CD8-positive, alpha-beta memory T cell (primary cell): ENCODE data around the gene SH2D7. TPM values are rescaled to one million over a fixed set of nuclear protein-coding genes. Genes with fewer than 3 reads are reported as not detected.

ENCODE experiments used
- CTCF ChIA-PET: fragments of 350-600 bp; sonication (Branson Sonifier 250); formaldehyde crosslinking; loops from one replicate; lab custom pipeline; 2021; ENCODE audit warnings: antibody characterized with exemption; lab: Charles Lee
- POLR2A ChIA-PET: fragments of 350-600 bp; sonication (Branson Sonifier 250); formaldehyde crosslinking; loops from one replicate; lab custom pipeline; 2021; ENCODE audit warnings: antibody characterized with exemption; lab: Charles Lee
- DNase-seq, 5 donors: peaks; one replicate each; pipeline versions ENCODE4 v3.0.0 to v3.0.0-alpha.2; 2020 to 2022; ENCODE audit warnings: mixed read lengths in 1 of 5
- H3K27ac ChIP-seq: one replicate; pipeline ENCODE4 v1.7.0; 2013; ENCODE audit warnings: low read depth, mild to moderate bottlenecking, low read length, moderate library complexity
- H3K27me3 ChIP-seq: 2 replicates; pipeline ENCODE4 v1.7.0; 2013; ENCODE audit warnings: low read length, mild to moderate bottlenecking; ENCODE audit not compliant: insufficient read depth, poor library complexity, severe bottlenecking
- H3K36me3 ChIP-seq: 2 replicates; pipeline ENCODE4 v1.7.0; 2013; ENCODE audit warnings: mild to moderate bottlenecking, low read length, moderate library complexity; ENCODE audit not compliant: insufficient read depth
- H3K4me1 ChIP-seq: 2 replicates; pipeline ENCODE4 v1.7.0; 2013; ENCODE audit warnings: mild to moderate bottlenecking, low read length, moderate library complexity; ENCODE audit not compliant: insufficient read depth
- H3K4me3 ChIP-seq: 2 replicates; pipeline ENCODE4 v1.7.0; 2013; ENCODE audit warnings: mild to moderate bottlenecking, low read length
- H3K9me3 ChIP-seq: 2 replicates; pipeline ENCODE4 v1.7.0; 2013; ENCODE audit warnings: mild to moderate bottlenecking, low read length
- H3K27ac Mint-ChIP-seq, 8 donors: one replicate each; pipeline ENCODE4 v1.8.0; 2020 to 2021; ENCODE audit warnings: mixed read lengths in 8 of 8, mild to moderate bottlenecking in 6 of 8, inconsistent platforms in 3 of 8, moderate library complexity in 3 of 8
- H3K27me3 Mint-ChIP-seq, 2 donors: one replicate each; pipeline ENCODE4 v1.8.0; 2020 to 2021; ENCODE audit warnings: mixed read lengths in 2 of 2, mild to moderate bottlenecking in 1 of 2, moderate library complexity in 1 of 2
- H3K36me3 Mint-ChIP-seq, 3 donors: one replicate each; pipeline ENCODE4 v1.8.0; 2020 to 2021; ENCODE audit warnings: mixed read lengths in 3 of 3, inconsistent platforms in 1 of 3, mild to moderate bottlenecking in 1 of 3
- H3K4me1 Mint-ChIP-seq, 3 donors: one replicate each; pipeline ENCODE4 v1.8.0; 2020 to 2021; ENCODE audit warnings: mixed read lengths in 3 of 3, inconsistent platforms in 1 of 3, mild to moderate bottlenecking in 1 of 3
- H3K4me3 Mint-ChIP-seq, 7 donors: one replicate each; pipeline ENCODE4 v1.8.0; 2020 to 2021; ENCODE audit warnings: mixed read lengths in 7 of 7, mild to moderate bottlenecking in 6 of 7, moderate library complexity in 4 of 7, inconsistent platforms in 2 of 7
- H3K9me3 Mint-ChIP-seq, 5 donors: one replicate each; pipeline ENCODE4 v1.8.0; 2020 to 2022; ENCODE audit warnings: mixed read lengths in 5 of 5, mild to moderate bottlenecking in 3 of 5, moderate library complexity in 2 of 5, inconsistent platforms in 1 of 5
- polyA plus RNA-seq: library from polyadenylated mRNA; unstranded; fragments of 300-500 nt; fragmentation: Illumina TruSeq; gene quantifications from one replicate; pipeline ENCODE4 v1.2.3, GENCODE V29; 2021
- total RNA-seq, 2 experiments: library from RNA; stranded (reverse); gene quantifications; one replicate each; pipeline ENCODE4 v1.2.3, GENCODE V29; 2021

Gene SH2D7
- total and polyA plus RNA-seq, 3 experiments from 2014 or later, result not detected

- Histone ChIP-seq H3K27ac (no peak overlapping the region), H3K4me1 (peaks cover 41% of the 10 kb centered on the region), H3K27me3 (no peaks in the 10 kb centered on the region), H3K4me3 (no peak overlapping the region), H3K36me3 (no peaks in the 10 kb centered on the region), H3K9me3 (no peaks in the 10 kb centered on the region)
- peak in 1 of 5 donors; percentile 25 for DNase-seq
- ChIA-PET CTCF (interaction anchor here (1.0 to 13.3 kb wide), 3 partner anchors 12 to 135 kb away, joined by 4 to 146 read pairs (median 4); no protein-coding TSS in a partner anchor), POLR2A (interaction anchor here (0.6 kb wide), 1 partner anchor 62 kb away, joined by 3 read pairs; no protein-coding TSS in a partner anchor)
- no peaks in the 10 kb centered on the region for H3K9me3 Mint-ChIP-seq
- H3K4me3 Mint-ChIP-seq, result peak overlapping the region in 1 of 7 donors; percentile 44
- H3K36me3 Mint-ChIP-seq, result no peaks in the 10 kb centered on the region
- H3K27ac Mint-ChIP-seq, result peak overlapping the region in 5 of 8 donors; percentile 26 to 87 (median 74)
- peaks cover 0 to 1% of the 10 kb centered on the region in 2 donors for H3K27me3 Mint-ChIP-seq
- H3K4me1 Mint-ChIP-seq, result peaks cover 43 to 45% (median 44%) of the 10 kb centered on the region in 3 donors
These were observed 9.2 kb downstream of the SH2D7 start for GRCh38 chr15:78101423-78102105.

- no peak overlapping the region for H3K4me3 Mint-ChIP-seq
These were observed 9.8 kb downstream of the SH2D7 start for GRCh38 chr15:78102211-78102610.

DNA sequence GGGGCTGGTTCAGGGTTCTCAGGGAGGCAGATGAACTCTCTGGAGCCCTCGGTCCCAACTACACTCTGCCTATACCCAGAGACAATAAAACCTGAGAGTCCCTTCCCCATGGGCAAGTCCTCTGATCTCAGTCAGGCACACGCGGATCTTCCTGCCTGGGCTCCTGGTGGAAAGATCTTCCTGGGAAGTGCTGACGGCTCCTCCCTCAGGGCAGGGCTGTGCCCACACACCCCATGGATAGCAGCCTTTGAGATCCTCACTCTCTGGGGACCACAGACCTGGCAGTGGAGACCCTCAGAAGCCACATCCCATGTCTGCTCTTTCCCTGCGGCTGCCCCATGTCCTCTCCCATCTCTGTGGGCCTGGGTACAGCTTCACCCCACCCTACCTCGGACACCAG, 10.4 kb downstream of the SH2D7 start:
- peak overlapping the region in 7 of 8 donors; percentile 4 to 95 (median 74) for H3K27ac Mint-ChIP-seq
- H3K4me3 Mint-ChIP-seq, result peak overlapping the region in 1 of 7 donors; percentile 48
- Histone ChIP-seq H3K27me3 (no peaks in the 10 kb centered on the region), H3K36me3 (no peaks in the 10 kb centered on the region), H3K4me1 (peaks cover 41% of the 10 kb centered on the region), H3K4me3 (peak overlapping the region; percentile 4), H3K27ac (peak overlapping the region; percentile 35), H3K9me3 (no peaks in the 10 kb centered on the region)
- peak in 1 of 5 donors; percentile 30 for DNase-seq
- H3K9me3 Mint-ChIP-seq, result no peaks in the 10 kb centered on the region
- peaks cover 0 to 3% of the 10 kb centered on the region in 2 donors for H3K27me3 Mint-ChIP-seq
- H3K36me3 Mint-ChIP-seq, result no peaks in the 10 kb centered on the region
- peaks cover 46 to 51% (median 47%) of the 10 kb centered on the region in 3 donors for H3K4me1 Mint-ChIP-seq
- POLR2A ChIA-PET, result no interaction called here
- CTCF ChIA-PET, result interaction anchor here (1.1 to 13.3 kb wide), 3 partner anchors 13 to 136 kb away, joined by 3 to 146 read pairs (median 4); no protein-coding TSS in a partner anchor

More at GRCh38 chr15:78102211-78102610, 9.8 kb downstream of the SH2D7 start:
- no peaks in the 10 kb centered on the region for H3K27me3 ChIP-seq
- peak overlapping the region in 6 of 8 donors; percentile 26 to 95 (median 82) for H3K27ac Mint-ChIP-seq
- DNase-seq, result peak in 1 of 5 donors; percentile 8
- H3K27me3 Mint-ChIP-seq, result peaks cover 0 to under 1% of the 10 kb centered on the region in 2 donors
- no peak overlapping the region for H3K4me3 ChIP-seq
- H3K36me3 ChIP-seq, result no peaks in the 10 kb centered on the region
- ChIA-PET CTCF (interaction anchor here (1.4 to 13.3 kb wide), 2 partner anchors 12 to 136 kb away, joined by 4 to 146 read pairs; no protein-coding TSS in a partner anchor), POLR2A (interaction anchor here (0.6 kb wide), 1 partner anchor 62 kb away, joined by 3 read pairs; no protein-coding TSS in a partner anchor)
- H3K9me3 Mint-ChIP-seq, result no peaks in the 10 kb centered on the region
- H3K9me3 ChIP-seq, result no peaks in the 10 kb centered on the region
- H3K27ac ChIP-seq, result no peak overlapping the region
- H3K36me3 Mint-ChIP-seq, result no peaks in the 10 kb centered on the region
- H3K4me1 Mint-ChIP-seq, result peaks cover 45 to 47% (median 46%) of the 10 kb centered on the region in 3 donors
- peaks cover 41% of the 10 kb centered on the region for H3K4me1 ChIP-seq

- Mint-ChIP-seq H3K4me3 (peak overlapping the region in 6 of 7 donors; percentile 24 to 83 (median 54)), H3K27me3 (peaks cover 0 to 3% of the 10 kb centered on the region in 2 donors), H3K4me1 (peaks cover 46 to 55% (median 47%) of the 10 kb centered on the region in 3 donors), H3K9me3 (no peaks in the 10 kb centered on the region), H3K27ac (peak overlapping the region; percentile 86 to 97 (median 90)), H3K36me3 (no peaks in the 10 kb centered on the region)
- Histone ChIP-seq H3K27me3 (no peaks in the 10 kb centered on the region), H3K4me3 (peak overlapping the region; percentile 4), H3K4me1 (peaks cover 46% of the 10 kb centered on the region), H3K9me3 (no peaks in the 10 kb centered on the region), H3K36me3 (no peaks in the 10 kb centered on the region), H3K27ac (peak overlapping the region; percentile 39)
- peak; percentile 33 to 82 (median 48) for DNase-seq
- POLR2A ChIA-PET, result interaction anchor here (1.1 kb wide), 1 partner anchor 52 kb away, joined by 3 read pairs; no protein-coding TSS in a partner anchor
- CTCF ChIA-PET, result interaction anchor here (1.0 to 13.3 kb wide), 7 partner anchors 27 to 147 kb away, joined by 3 to 146 read pairs (median 6); no protein-coding TSS in a partner anchor
These were observed 11.2 kb downstream of the SH2D7 start for GRCh38 chr15:78103406-78104118.

DNA sequence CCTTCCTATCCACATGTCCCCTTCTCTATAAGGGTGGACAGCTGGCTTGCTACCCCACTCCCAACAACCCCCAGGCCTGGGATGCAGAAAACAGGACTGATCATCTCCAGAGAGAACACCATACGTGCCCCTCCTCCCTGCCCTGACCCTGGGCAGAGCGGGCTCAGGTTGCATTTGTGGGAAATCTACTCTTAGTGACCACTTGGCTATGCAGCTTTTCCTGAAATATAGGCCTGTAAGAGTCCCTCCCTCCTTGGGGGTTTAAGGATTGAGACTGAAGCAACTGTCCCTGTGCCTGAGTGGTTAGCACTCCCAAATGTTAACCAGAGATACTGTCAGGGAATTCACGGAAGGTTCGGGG, 11.7 kb downstream of the SH2D7 start:
- no peaks in the 10 kb centered on the region for H3K9me3 Mint-ChIP-seq
- H3K27me3 Mint-ChIP-seq, result peaks cover 0 to 3% of the 10 kb centered on the region in 2 donors
- H3K4me3 Mint-ChIP-seq, result peak overlapping the region in 6 of 7 donors; percentile 24 to 83 (median 54)
- POLR2A ChIA-PET, result interaction anchor here (0.6 to 1.1 kb wide), 2 partner anchors 52 to 120 kb away, joined by 3 to 4 read pairs; no protein-coding TSS in a partner anchor
- H3K4me1 Mint-ChIP-seq, result peaks cover 46 to 59% (median 47%) of the 10 kb centered on the region in 3 donors
- H3K9me3 ChIP-seq, result no peaks in the 10 kb centered on the region
- H3K27ac ChIP-seq, result no peak overlapping the region
- peak overlapping the region; percentile 86 to 97 (median 90) for H3K27ac Mint-ChIP-seq
- no peaks in the 10 kb centered on the region for H3K27me3 ChIP-seq
- peaks cover 46% of the 10 kb centered on the region for H3K4me1 ChIP-seq
- CTCF ChIA-PET, result interaction anchor here (1.0 to 13.3 kb wide), 6 partner anchors 28 to 147 kb away, joined by 3 to 146 read pairs (median 6); no protein-coding TSS in a partner anchor
- DNase-seq, result no peak
- H3K36me3 ChIP-seq, result no peaks in the 10 kb centered on the region
- no peak overlapping the region for H3K4me3 ChIP-seq
- H3K36me3 Mint-ChIP-seq, result no peaks in the 10 kb centered on the region

DNA sequence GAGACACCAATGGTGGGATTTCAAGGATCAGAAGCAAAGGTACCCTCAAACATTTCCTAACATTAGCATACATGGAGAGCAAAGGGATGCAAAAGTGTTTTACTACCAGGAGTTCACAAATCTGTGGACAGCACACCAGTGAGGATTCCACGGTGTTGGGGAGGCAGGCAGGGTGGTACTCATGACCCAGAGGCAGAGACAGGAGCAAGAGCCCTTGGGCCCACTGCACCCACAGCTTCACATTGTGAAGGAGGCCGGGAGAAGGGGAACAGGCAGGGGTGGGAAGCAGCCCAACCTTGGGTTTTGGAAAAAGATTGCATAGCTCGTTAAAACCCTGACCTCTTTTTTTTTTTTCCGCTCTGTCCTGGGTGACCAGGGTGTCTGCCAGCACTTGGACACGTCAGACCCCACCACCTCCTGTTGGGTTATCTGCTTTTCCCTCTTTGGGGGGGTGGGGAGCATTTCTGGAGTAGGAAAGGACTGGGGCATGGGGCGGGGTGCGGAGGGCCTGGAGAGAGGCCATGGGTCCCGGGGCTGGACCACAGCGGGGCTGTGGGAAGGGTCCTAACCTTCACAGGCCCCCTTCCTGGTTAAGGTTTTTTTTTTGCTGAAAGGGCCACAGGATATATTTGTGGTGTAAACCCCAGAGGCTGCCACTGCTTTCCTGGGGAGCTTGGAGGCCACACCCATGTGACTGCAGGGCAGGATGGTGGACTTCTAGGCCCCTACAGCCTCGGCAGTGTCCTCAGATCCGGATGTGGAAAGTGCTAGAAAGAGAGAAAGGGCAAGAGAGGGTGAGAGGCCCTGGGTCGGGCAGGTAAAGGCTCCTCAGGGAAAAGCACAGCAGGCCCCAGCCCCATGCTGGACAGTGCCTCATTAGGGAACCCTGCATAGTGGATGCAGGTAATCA, 12.5 kb downstream of the SH2D7 start:
- CTCF ChIA-PET, result interaction anchor here (0.7 to 13.3 kb wide), 8 partner anchors 29 to 148 kb away, joined by 3 to 146 read pairs (median 7); no protein-coding TSS in a partner anchor
- H3K9me3 Mint-ChIP-seq, result no peaks in the 10 kb centered on the region
- no peaks in the 10 kb centered on the region for H3K36me3 Mint-ChIP-seq
- POLR2A ChIA-PET, result interaction anchor here (0.6 to 1.1 kb wide), 3 partner anchors 53 to 119 kb away, joined by 3 to 4 read pairs (median 4); no protein-coding TSS in a partner anchor
- H3K27me3 Mint-ChIP-seq, result peaks cover 0 to 3% of the 10 kb centered on the region in 2 donors
- DNase-seq, result peak in 1 of 5 donors; percentile 49
- H3K27ac Mint-ChIP-seq, result peak overlapping the region; percentile 86 to 97 (median 88)
- peak overlapping the region in 6 of 7 donors; percentile 13 to 67 (median 50) for H3K4me3 Mint-ChIP-seq
- Histone ChIP-seq H3K36me3 (no peaks in the 10 kb centered on the region), H3K4me1 (peaks cover 46% of the 10 kb centered on the region), H3K9me3 (no peaks in the 10 kb centered on the region), H3K4me3 (no peak overlapping the region), H3K27me3 (no peaks in the 10 kb centered on the region), H3K27ac (no peak overlapping the region)
- H3K4me1 Mint-ChIP-seq, result peaks cover 46 to 59% (median 47%) of the 10 kb centered on the region in 3 donors
